OCI-LY7 (cell line): Measurements from ENCODE around the gene PRKAG2.

Experiments
- CTCF ChIP-seq: fragments of 200-600 bp; sonication (generic); conservative IDR thresholded peaks from 2 replicates; pipeline ENCODE4 v1.5.1; 2014; ENCODE audit warnings: mild to moderate bottlenecking, antibody characterized with exemption, low read length, moderate library complexity, mixed read lengths
- EZH2phosphoT487 ChIP-seq: fragments of 200-600 bp; sonication (generic); IDR thresholded peaks from 2 replicates; pipeline ENCODE4 v1.6.1; 2018; ENCODE audit warnings: low read depth, borderline replicate concordance, mild to moderate bottlenecking, mixed run types, antibody characterized with exemption, low read length, moderate library complexity, mixed read lengths

DNA sequence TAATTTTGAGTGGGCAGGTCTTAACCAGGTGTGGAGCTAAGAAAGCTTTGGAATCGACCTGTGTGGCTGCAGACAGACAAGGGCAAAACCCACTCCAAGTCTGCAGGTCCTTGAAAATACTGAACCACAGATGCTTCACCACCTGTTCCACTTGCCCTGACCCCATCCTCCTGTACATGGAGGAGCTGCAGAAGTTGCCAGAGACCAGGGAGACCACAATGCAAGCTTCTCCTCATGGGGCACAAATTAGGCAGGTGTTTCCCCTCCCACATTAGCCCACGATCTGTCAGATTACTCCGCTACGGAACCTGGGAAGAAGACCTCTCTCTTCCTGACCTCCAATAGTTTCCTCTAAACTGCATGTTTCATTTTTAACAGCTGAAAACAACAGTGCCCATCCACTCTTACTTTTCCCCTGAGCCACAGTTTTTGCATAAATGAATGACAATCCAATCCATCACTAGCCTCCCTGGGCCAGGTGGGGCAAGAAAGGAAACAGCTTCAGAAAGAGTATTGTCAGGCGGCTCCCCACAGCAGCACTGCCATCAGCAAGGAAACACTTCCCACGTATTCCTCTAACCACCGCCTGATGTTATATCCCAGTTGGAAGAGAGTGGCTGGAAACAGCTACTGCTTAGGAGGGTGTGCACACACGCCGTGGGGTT is 141.6 kb downstream of the PRKAG2 start:
- TF ChIP-seq CTCF (no peak), EZH2phosphoT487 (no peak)
